ENCODE data around the gene OR2AG1.
"Not testable (repeated sequence)": the region's sequence is repeated elsewhere in the genome, so short reads cannot be mapped to it uniquely, and the experiment has no call there.

Gene OR2AG1

DNA sequence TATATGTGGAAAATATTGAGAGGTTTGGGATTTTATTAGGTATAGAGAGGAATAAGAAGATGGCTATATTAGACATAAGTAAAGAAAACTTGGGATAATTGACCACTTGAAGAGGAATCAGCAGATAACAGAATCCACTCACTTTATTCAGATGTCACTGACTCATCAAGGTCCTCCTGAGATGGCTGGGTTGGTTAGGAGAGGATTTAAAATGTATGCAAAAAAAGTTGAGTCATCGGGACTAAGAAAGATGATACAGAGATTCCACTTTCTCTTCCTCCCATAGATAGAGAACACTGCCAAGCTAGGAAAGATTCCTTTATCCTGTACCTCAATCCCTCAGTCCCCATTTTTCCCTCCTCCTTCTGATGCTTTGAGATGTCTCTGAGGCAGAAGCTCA, 16.6 kb downstream of the OR2AG1 start, which contains the start of gene OR6A2:
OR6A2 (minus strand) TSS at position 288 of the 400 bp plus-strand sequence. CDS start 3,981 bp downstream, outside the sequence.
- no peak for DNase-seq

DNA sequence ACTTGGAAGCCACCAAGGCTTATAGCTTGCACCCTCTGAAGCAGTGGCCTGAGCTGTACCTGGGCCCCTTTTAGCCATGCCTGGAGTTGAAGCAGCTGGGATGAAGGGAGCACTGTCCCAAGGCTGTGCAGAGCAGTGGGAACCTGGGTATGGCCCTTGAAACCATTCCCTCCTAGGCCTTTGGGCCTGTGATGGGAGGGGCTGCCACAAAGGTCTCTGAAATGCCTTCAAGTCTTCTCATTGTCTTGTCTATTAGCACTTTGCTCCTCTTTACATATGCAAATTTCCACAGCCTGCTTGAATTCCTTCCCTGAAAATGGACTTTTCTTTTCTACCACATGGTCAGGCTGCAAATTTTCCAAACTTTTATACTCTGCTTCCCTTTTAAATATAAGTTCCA, 18.3 kb downstream of the OR2AG1 start:
- not testable (repeated sequence) for DNase-seq

DNA sequence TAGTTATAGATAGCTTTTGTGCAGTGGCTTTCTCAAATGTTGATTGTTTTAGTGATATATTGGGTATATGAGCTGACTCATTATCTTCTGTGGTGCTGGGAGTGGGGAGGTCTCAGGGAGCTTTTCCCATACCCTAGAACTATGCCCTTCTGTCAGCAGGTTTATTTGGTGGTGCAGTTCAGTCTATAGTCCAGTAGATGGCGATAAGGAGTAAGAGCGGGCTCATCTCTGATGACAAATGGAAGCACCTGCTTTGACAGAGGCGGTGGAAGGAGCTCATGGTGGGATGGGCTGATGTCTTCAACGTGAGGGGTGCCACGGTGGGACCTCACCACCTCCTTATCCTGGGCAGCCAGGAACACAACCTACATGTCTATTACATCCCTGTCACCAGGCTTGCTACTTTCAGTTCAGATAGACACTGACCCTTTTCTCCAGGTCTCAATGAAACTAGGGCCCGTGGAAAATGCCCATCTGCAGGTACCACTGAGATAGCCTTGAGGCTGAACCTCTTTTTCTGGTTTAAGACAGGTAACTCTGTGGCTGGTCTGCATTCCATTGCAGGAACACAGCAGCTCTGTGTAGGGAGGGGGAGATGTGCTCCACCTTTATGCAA, 29.7 kb downstream of the OR2AG1 start:
- DNase-seq, result peak; percentile 61

DNA sequence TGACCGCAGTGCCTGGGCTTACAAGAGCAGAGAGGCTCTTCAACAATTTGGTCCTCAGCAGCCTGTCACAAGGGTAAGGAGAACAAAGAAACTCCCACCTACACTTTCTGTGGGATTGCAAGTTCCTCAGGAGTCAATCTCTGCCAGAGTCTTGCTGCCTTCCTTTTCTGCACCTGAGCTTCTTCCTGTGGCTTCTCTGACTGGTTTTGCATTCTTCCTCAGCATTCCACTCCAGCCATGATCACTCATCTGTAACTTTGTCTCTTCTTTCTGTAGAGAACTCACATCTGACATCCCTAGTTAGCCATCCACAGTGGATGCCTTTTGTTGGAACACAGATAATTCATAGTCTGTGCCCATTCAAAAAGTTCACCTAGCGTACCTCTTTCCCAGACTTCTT, 30.8 kb downstream of the OR2AG1 start:
- DNase-seq, result no peak

DNA sequence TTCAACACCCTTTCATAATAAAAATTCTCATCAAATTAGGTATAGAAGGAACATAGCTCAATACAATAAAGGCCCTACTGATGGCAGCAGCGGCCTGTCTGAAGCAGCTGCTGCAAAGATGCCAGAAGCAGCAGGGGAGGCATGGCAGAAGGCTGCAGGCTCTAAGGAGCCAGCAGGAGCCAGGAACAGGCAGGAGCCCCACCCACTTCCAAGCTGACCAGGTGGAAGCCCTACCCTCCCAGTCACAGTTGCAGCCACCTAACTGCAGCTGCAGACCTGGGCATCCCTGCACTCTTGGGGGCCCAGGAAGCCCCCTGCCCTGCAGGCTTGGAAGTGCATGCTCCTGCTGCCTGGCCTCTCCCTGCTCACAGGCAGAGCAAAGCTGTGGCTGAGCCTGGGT, 34.9 kb downstream of the OR2AG1 start:
- DNase-seq, result no peak

DNA sequence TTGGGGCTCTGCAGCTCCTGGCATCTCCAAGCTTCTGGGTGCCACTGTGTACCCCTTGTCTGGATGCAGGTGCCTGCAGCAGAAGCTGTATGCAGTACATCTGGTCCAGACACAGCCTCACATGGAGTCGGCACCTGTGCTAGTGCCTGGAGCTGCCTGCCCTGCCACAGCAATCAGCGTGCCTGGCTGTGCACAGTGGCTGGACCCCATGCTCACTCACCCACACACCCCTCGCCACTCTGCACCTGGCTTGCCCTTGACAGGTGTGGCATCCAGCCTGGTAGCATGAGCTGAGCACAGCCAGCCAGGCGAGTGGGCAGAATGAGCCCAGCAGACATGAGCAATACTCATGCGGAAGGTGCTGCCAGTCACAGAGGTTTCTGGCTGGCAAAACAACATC, 36.1 kb downstream of the OR2AG1 start:
- DNase-seq, result no peak

DNA sequence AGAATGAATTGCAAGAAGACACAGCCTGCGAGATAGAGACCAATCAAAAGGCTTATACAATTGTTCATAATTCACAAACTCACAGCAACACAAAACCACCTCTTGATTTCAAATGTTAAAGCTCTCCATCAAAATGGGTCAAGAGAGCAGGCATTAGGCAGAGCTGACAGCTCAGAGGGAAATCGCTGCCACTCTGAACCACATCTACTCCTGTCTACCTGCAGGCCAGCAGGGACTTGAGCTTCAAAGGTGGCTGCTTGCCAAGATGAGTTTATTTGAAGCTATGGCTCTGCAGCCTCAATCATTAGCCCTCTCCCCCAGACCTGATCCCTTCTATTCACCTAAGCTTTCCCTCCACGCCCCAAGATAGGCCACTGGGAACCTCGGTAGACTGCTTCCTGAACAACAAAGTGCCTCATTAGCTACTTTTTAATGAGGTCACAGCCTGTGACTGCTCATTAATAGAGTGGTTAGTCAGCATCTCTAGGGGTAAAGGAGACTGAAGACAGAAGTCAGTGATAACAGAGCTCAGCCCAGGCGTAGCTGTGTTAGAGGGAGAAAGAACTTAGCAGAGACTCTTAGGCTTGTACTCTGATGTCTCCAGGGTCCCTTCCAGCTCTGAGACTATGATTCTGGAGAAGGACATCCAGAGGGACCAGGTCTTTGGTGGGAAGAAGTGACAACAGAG, 41.5 kb downstream of the OR2AG1 start:
- no peak for DNase-seq

DNA sequence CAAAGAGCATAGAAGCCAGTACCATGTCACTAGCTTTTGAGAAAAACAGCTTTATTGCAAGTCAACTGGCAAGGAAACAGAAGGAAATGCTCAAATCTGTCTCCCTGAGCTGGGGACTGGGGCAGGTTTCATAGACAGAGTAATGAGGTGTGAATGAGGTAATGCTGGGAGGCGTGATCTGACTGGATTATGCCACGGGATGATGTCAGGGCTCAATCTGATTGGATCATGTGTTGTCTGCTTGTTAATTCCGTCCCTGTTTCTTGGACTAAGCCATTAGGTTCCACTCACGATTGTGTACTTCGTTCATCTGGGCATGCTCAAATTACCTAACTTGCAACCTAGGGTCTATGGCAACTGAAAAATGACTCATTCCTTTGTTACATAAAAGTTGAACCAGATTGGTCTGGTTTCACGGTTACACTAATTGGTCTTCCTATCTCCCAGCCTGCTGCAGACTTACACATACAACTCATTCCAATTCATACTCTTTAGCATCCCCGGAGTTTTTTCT, 42.5 kb downstream of the OR2AG1 start:
- DNase-seq, result no peak

DNA sequence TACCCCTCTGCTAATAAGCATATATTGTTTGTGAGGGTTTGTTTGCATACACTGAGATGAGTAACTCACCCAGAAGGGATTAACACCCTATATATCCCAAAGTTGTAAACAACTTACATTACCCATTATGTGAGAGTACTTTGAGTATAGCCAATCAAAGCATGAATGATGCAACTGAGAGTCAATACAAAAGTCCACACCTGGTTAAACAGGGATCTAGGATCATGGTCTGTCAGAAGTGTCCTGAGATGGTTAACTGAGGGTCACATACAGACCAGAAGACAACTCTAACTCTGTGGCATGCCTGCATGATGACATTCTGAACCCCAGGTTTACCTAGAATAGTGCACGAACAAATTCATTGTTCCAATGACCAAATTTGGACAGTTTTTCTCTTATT, 45.3 kb downstream of the OR2AG1 start:
- DNase-seq, result no peak

DNA sequence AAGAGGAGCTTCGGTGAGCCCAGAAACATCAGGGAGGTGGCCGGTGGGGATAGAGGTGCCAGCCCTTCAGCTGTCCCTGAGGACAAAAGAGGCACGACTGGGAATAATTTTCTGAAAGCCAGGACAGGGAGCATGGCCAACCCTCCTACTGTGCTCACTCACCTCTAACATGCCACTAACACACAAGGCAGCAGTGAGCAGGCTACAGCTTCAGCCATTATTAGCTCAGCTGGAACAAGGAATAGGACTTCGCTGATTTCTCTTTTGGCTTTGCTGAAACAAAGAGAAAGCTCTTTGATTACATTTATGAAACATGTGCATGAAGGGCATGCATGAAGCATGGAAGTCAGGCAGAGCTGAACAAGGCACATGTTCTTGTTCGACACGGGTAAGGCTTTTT, 50.5 kb downstream of the OR2AG1 start:
- no peak for DNase-seq

DNA sequence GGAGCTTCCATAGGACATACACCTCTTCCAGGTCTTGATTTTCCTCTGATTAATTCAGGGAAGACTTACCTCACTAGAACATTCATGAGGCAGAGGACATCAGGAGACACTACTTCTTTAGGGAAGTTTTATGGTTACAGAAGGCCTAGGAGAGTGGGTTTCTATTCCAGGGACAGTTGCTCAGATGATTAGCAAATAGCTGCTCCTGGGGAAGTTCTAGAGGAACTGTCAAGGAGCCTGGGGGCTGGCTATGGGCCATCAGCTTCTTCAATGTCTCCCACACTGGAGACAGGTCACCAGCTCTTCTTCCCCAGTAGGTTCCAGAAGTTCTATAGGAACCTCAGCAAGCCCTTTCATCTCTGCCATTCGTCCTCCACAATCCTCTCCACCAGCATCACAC, 51.2 kb downstream of the OR2AG1 start:
- DNase-seq, result no peak

All from hematopoietic multipotent progenitor cell treated with erythropoietin and hydrocortisone succinate and interleukin-3 and kit ligand, for 8 days (in vitro differentiated cells).